GM21360 (cell line): ENCODE measurements around the gene MRTFB.

Experiments
- ATAC-seq: cut with Tn5 transposase; IDR thresholded peaks from one replicate; pipeline ENCODE4 v1.9.1; 2021; ENCODE audit warnings: mild to moderate bottlenecking, moderate library complexity; ENCODE audit not compliant: unreplicated experiment

MRTFB gene

DNA sequence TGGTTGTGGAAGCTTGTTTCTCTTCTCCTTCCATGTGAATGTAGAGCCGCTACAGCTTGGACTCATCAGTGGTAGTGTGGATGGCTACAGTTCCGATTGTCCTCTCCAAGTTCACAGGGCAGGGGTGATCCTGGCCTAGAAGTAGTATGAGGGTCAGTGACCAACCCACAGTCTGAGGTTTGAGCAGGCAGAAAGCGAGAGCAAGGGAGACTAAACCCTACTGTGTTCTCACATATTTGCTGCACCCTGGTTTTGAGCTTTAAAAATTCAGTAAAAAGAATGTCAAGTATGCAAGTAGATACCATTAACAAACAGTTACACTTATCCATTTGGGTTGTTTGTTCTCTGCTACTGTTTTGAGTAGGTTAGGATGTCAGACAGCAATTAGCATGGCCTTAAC is 148.9 kb downstream of the MRTFB start:
- ATAC-seq, result no peak

DNA sequence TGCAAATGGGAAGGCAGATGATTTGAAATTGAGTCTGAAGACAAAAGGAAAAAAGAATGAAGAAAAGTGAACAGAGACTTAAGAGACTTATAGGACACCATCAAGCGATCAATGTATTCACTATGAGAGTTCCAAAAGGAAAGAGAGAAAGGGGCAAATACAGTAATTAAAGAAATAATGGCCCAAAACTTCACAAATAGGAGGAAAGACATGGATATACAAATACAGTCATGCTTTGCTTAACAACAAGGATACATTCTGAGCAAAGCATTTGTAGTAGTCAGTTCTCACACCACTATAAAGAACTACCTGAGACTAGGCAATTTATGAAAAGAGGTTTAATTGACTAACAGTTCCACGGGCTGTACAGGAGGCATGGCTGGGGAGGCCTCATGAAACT is 152.5 kb downstream of the MRTFB start:
- no peak for ATAC-seq

DNA sequence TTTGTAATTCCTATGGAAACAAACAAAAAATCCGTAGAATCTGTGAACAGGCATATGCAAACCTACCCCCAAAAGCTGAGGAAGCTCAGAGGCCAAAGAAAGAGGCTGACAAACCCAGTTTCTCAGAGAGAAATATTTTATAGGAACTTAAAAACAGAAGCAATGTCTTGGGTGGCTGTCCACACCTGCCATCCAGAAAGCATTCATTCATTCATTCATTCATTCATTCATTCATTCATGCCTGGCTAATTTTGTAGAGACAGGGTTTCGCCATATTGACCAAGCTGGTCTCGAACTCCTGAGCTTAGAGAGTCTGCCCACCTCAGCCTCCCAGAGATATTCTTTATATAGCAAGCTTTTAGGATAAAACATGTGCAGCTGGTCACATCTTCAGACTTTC is 154.3 kb downstream of the MRTFB start:
- no peak for ATAC-seq

DNA sequence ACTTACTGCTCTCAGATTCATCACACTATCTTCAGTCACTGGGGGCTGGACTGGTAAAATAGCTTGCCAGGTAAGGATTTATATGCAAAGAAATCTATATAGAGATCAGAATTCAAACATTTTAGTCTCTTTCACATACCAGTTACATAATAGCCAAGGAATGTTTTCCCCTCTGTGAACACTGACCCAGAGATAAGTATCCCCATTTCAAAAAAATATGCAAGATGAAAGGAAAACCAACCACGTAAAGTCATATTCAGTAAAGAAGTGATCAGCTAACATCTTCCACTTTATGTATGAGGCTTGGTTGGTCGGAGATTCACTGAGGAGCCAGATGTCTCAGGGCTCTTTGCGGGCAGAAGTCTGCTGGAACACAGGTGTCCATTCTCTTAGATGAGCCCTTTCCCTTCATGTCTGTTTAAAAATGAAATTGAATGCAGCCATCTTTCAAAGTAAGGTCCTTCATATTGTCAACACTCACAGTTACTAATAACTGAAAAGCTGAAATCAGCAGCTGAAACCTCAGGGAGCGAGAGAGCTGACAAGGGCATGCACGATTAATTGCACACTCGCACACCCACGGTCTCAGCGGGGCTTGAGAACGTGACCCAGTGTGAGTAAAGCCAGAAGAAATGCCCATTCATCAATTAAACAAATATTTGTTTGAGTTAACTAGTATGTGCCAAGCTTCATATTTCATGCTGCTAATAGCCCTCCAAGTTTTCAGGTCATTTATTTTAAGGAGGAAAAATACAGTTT is 161.2 kb downstream of the MRTFB start:
- no peak for ATAC-seq

DNA sequence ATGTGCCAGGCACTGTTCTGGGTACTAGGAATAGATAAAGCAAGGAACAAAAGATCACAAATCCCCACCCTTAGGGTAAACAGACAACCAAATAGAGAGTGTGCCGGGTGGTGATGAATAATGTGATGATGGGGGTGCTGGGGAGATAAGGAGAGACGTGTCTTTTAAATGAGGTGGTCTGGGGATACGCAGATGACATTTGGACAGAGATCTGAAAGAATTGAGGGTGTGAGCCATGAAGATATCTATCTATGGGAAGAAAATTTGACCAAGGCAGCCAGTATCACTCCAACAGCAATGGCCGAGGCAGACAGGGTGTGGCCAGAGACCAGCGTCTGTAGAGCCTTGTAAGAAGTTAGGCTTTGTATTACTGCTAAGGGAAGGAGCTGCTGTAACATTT is 165.3 kb downstream of the MRTFB start:
- ATAC-seq, result no peak

DNA sequence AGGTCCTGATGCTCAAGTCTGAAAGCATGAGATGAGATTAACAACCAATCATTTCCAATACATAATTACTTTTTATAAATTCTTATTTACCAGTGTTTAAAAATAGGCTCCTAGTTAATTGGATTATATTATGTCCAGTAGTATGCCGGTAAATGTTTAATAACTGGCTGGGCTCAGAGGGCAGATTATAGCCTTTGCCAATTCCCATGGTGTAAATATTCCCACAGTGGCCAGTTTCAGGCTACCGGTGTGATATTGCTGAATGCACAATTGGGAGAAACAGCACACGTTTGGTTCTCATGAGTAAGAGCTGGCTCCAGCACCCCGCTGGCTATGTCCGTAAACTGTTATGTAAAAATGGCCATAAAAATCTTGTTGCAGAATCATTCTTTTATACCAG is 167.6 kb downstream of the MRTFB start:
- ATAC-seq, result no peak

DNA sequence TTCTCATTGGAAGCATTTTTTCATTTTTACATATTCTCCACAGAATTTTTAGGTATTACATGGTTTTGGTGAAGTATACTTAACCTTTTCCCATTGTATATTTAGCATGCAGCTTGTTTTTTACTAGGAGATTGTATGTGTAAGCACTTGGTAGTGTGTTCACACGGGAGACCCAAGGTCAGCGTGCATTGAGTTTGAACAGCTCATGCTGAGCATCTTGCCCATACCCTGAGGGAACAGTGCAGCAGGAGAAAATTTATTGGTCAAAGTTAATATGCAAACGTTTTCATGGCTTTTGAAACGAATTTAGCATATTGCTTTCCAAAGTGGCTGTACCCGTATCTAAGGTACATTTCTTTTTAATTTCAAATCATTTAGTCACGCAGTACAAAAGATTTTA is 168.7 kb downstream of the MRTFB start:
- ATAC-seq, result no peak

DNA sequence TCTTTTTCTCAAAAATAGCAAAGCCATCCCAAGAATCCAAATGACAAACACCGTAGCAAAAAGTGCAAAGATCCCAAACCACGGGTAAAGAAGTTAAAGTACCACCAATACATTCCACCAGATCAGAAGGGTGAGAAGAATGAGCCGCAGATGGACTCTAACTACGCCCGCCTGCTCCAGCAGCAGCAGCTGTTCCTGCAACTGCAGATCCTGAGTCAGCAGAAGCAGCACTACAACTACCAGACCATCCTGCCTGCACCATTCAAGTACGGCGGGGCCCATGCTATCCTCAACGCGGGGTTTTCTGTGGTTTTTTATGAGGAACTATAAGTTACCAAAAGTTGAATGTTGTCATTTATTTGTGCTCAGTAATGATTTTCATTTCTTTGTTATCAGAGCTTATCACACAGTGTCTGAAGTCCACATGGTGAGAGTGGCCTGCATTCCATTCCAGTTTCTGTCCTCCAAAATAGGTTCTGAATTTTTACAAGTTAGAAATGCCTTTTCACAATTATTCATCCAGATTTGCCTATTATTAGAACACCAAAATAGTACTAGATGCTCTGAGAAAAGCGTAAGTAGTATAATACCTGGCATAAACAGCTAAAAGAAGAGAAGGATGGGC is 169.2 kb downstream of the MRTFB start:
- ATAC-seq, result no peak

DNA sequence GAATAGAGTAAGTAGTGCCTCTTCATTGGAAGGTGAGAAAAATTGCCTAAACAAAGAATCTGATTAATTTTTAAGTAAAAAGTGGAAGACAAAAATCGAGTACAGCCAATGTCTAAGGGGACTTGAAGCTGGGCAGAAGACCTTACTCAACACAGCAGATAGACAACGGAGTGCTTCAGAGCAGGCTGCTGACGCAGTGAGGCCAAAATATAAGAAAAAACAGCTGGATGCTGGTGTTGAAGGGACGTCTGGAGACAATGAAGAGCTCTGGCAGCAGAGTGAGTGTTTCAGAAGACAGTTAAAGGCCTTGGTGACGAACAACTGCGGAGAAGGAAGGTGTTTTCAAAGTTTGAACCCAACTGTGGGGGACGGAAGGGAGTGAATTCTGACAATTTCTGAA is 169.8 kb downstream of the MRTFB start:
- no peak for ATAC-seq

DNA sequence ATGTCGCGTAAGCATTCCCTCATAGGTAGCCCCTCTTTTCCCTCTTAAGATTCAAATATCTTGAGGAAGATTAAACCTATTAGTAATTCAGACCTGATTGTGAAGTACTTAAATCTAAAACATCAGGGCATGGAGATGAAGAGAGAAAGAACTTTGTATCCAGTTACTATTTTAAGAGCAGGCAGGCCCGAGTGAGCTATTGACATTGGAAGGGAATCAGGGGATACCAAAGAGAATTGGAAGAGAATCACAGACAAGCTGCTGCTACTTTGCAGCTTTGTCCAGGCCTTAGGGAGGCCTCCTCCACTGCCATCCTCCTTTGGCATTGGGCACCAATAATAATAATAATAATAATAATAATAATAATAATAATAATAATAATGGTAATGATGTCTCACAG is 170.5 kb downstream of the MRTFB start:
- ATAC-seq, result no peak

DNA sequence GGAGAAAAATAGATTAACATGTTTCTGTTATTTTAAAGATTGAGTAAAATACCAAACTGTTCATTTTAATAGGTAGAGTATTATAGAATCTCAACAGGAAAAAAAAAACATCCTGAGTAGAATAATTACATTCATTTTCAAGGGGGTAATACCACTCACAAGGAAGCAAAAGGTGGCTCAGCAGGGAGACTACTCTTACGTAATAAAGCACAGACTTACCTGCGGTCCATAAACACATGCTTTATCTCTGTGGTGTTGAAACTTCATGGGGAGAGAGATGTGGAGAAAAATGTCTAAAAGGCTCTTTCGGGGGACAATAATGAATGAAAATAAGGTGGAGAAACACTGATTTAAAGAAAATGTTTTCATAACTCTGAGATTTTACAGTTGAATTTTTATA is 171.7 kb downstream of the MRTFB start:
- ATAC-seq, result no peak

DNA sequence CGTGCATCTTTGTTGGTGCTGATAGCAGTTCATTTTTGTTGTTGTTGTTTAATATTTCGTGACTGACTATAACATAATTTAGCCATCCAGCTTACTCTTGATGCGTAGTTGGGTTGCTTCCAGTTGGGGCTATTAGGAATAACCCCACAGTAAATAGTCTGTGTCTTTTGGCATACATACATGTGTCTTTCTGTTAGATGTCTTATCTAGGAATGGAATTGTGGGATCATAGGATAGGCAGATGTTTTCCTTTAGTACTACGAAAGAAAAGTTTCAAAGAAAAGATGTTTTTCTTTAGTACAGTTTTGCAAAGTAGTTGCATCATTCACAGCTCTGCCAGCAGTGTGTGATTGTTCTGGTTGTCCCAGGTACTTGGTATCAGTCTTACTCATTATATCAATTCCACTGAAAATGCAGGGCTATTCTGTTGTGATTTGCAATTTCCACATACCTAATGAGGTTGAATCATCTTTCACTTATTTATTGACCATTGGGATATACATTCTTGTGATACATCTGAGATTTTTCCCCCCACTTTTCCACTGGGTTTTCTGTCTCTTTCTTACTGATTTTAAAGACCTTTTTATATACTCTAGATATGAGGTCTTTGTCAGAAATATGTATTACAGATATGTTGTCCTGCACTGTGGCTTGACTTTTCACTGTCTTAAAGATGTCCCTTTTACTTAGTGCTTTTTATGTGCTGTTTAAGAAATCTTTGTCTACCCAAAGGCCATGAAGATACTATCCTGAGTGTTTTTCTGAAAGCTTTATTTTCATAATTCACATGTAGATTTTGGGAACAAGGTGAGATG is 173.3 kb downstream of the MRTFB start:
- ATAC-seq, result no peak

DNA sequence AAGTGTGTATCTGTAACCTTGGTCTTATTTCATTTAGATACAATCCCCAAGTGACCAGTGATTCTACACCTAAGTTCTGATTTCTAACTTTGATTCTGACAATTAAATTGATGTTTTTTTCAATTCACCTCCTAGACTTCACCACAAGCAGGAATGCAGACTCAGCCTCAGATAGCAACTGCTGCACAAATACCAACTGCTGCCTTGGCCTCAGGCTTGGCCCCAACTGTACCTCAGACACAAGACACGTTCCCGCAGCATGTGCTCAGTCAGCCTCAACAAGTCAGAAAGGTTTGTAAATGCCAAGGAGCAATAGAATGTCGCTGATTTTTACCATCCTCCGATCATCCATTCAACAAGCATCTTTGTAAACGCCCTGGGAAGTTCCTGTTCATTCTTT is 177.7 kb downstream of the MRTFB start:
- no peak for ATAC-seq

DNA sequence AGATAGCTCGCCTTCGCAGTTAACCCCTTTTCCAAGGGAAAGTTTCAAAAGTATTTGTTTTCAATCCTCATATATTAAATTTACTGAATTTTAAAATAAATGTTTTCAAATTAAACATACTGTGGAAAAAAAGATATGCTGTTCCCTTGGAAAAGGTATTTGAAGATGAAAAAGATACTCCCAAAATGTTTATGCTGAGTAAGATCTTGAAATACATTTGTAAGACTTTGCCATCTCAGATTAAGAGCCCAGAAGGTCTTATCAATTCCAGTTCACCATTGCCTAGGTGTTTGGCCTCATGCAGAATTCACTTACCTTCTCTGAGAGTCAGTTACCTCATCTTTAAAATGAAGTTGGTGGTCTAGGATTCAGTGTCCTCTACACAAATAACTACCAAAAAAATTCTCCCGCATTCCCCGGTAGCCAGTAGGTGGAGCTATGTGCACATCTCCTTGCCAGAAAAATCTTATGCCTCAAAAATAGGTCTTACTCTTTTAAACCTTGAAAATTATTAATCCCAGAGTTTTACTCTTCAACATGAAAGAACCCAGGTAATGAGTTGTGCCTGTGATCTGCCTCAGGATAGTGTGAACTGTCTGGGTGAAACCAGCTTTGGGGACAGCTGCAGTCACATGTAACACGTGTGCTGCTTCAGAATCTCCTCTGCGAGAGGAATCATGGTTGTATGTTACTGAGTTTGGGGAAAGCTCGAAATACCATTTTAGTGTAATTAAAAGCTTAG is 178.3 kb downstream of the MRTFB start:
- no peak for ATAC-seq

DNA sequence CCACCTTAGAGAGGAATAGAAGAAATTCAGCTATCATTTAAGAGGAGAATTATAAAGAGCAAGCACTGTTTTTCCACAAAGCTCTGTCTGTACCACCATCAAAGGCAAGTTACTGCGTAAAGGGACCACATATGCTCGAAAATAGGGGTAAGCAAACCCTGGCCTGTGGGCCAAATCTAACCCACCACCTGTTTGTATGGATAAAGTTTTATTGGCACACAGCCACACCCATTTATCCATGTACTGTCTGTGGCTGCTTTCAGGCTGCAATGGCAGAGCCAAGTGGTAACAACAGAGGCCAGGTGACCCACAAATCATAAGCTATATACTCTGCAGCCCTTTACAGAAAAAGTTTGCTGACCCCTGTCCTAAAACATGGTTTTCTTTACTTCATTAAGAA is 180.3 kb downstream of the MRTFB start:
- no peak for ATAC-seq

DNA sequence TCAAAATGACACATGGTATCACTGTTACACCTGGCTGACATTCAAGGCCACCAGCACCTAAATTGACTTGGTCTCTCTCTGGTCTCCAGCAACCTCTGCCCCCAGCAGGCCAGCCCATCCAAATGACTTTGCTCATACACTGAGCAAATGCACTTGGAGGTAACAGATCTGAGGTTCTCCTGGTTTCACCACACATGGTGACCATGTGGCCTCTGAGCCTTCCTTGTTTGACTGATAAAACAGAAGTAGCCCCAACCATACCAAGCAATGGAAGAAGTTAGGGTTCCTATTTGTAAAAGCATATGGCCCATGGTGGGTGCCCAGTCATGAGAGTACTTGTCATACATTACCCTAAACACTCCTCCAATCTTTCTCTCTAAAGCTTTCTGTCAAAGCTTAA is 181.7 kb downstream of the MRTFB start:
- ATAC-seq, result no peak

DNA sequence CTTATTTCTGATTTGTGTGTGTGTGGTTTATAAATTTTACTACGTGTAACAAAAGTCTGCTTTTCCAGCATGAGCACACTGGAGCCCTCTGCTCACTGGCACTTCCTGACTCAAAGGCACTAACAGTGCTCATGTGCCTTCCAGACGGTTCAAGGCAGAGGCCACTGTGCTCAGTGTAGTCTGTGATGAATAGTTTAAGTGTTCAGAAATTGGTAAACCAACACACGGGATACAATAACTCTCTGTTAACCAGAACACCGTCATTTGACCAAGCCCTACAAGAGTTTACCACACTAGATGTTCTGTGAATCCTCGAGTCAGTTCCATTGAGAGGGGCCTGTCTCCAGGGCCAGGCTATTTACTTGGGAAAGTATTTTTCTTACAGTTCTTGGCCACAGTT is 191.9 kb downstream of the MRTFB start:
- no peak for ATAC-seq

DNA sequence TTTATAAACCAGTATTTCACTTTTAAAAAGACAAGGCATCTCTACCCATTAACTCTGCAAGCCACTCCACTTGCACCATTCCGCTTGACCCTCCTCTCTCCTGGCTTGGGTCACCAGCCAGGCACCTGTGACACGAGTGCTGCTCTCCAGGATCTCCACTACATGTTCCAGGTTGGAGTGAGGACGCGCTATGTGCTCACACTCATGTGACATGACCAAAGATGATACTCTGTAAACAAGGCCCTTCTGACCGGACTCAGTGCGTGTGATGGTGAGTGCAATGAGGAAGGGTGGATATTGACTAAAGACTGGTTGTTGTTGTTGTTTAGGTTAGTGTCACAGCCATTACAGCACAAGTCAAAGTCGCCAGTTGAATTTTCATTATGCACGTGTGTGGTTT is 192.7 kb downstream of the MRTFB start:
- ATAC-seq, result no peak

DNA sequence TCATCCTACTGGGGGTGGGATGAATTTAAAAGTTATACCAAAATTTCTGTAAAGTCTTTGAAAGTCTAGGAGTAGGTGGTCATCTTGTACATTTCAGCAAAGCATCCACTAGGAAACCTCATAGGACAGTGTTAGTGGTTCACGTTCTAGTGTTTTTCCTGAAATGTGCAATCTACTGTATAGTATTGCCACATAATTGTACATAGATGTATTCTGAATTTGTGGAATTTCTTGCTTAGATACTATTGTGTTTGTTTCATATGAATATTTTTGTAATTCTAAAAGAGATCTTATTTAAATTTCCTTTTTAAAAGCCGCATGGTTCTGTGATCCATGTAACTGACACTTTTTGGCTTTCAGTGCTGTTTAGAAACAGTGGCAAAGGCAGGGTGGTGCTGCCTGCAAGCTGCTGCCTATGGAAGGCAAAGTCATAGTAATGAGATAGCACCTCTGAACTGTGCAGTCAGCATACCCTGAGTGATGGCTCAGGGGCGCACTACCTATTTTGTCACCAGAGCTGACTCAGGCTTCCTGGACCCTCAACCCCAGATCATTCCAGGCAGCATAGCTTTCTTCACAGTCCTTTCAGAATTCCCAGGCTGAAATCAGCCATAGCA is 193.3 kb downstream of the MRTFB start:
- no peak for ATAC-seq

DNA sequence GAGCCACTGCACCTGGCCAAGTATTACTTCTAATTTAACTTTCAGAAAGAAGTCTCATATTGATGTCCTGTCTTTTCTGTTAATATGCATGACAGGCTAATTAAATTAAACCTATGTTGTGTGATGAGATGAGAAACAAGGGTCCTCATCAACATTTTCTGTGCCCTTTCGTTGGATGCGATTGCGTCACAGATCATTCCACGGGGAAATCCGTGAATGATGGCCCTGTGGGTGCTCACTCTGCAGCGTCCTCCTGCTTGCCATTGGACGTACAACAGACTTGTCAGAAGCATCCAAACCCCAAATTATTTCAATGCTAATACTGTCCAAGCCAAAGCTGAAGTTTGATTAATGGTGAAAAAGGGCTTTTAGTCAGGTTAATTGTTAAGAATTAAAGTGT is 197.0 kb downstream of the MRTFB start:
- no peak for ATAC-seq

DNA sequence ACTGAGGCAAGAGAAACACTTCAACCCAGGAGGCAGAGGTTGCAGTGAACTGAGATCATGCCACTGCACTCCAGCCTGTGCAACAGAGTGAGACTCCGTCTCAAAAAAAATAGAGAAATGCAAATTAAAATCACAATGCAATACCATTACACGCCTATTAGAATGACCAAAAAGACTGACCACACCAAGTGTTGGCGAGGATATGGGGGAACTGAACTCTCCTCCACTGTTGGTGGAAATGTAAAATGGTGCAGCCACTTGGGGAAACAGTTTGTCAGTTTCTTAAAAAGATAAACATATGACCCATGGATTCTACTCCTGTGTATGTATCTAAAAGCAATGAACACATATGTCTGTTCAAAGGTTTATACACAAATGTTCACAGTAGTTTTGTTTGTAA is 204.8 kb downstream of the MRTFB start:
- ATAC-seq, result no peak
